Measurements from ENCODE around the gene GPR176. TPM values are rescaled to one million over a fixed set of nuclear protein-coding genes. Genes with fewer than 3 reads are reported as not detected.

The GPR176 gene
- total RNA-seq, 1 donor from 2014 or later: 3.8 TPM

- Mint-ChIP-seq H3K27ac (no peak overlapping the region), H3K4me1 (peaks cover 5% of the 10 kb centered on the region), H3K27me3 (ENCODE audit: low read depth) (no peaks in the 10 kb centered on the region), H3K9me3 (no peaks in the 10 kb centered on the region), H3K4me3 (no peak overlapping the region), H3K36me3 (no peaks in the 10 kb centered on the region)
- DNase-seq (ENCODE audit: low spot score in 2 of 2, unreplicated experiment in 2 of 2): no peak
- no peak for TF ChIP-seq CTCF (IDR thresholded peaks at IDR 0.05; ENCODE audit: unreplicated experiment)
Observed at GRCh38 chr15:39880718-39881387, 39.2 kb downstream of the GPR176 start.

- Mint-ChIP-seq H3K4me1 (peaks cover 5% of the 10 kb centered on the region), H3K4me3 (no peak overlapping the region), H3K9me3 (no peaks in the 10 kb centered on the region), H3K27ac (no peak overlapping the region), H3K36me3 (no peaks in the 10 kb centered on the region), H3K27me3 (ENCODE audit: low read depth) (no peaks in the 10 kb centered on the region)
- no peak for TF ChIP-seq CTCF (IDR thresholded peaks at IDR 0.05; ENCODE audit: unreplicated experiment)
- DNase-seq (ENCODE audit: low spot score in 2 of 2, unreplicated experiment in 2 of 2): no peak
Observed at GRCh38 chr15:39878406-39878785, 41.7 kb downstream of the GPR176 start.

DNA sequence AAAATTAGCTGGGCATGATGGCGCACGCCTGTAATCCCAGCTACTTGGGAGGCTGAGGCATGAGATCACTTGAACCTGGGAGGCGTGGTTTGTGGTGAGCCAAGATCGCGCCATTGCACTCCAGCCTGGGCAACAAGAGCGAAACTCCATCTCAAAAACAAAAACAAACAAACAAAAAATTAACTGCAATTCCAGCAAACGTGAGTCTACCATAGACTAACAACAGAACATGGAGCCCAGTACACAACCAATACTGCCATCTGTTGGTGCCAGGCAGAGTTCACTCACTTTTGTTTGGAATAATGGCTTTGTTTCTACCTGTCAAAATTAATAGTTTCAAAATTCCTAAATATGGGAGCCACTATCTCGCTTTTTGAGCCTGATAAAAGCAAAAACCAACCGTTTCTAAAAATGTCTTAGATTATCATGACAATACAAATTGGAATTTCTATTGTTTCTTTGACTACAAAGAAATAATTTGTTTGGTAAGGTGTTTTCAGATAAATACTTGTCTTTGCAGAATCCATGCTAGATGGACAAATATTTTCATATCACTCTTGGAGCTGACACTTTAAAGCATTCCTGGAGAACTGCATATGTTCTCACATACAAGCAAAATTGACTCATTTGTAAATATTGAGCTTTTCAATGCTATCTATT is 45.0 kb downstream of the GPR176 start:
- Mint-ChIP-seq H3K27me3 (ENCODE audit: low read depth) (no peaks in the 10 kb centered on the region), H3K27ac (no peak overlapping the region), H3K9me3 (no peaks in the 10 kb centered on the region), H3K36me3 (no peaks in the 10 kb centered on the region), H3K4me3 (no peak overlapping the region), H3K4me1 (peaks cover 2% of the 10 kb centered on the region)
- no peak for TF ChIP-seq CTCF (IDR thresholded peaks at IDR 0.05; ENCODE audit: unreplicated experiment)
- no peak for DNase-seq (ENCODE audit: low spot score in 2 of 2, unreplicated experiment in 2 of 2)

DNA sequence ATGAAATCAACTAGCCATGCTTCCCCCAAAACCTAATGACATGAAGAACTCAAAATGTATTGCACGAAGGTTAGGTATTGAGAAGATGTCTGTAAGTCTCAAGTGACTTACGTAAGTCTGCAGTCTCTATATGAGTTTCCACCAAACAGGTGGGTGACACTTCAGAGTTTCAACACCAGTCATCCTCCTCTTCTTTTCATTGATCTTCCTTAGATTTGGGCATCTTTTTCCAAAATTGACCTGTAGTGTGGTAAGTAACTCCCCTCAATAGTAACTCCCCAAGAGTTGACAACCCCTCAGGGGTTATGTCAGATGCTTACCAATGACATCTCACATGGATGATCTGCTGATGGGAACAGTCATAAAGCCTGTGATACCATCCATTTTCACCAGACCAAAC is 46.1 kb downstream of the GPR176 start:
- H3K27me3 Mint-ChIP-seq (ENCODE audit: low read depth): no peaks in the 10 kb centered on the region
- no peaks in the 10 kb centered on the region for H3K36me3 Mint-ChIP-seq
- no peak overlapping the region for H3K27ac Mint-ChIP-seq
- H3K4me3 Mint-ChIP-seq: no peak overlapping the region
- H3K9me3 Mint-ChIP-seq: no peaks in the 10 kb centered on the region
- peaks cover 2% of the 10 kb centered on the region for H3K4me1 Mint-ChIP-seq
- no peak for DNase-seq (ENCODE audit: low spot score in 2 of 2, unreplicated experiment in 2 of 2)
- TF ChIP-seq CTCF (IDR thresholded peaks at IDR 0.05; ENCODE audit: unreplicated experiment): no peak

- TF ChIP-seq CTCF (IDR thresholded peaks at IDR 0.05; ENCODE audit: unreplicated experiment): no peak
- H3K4me1 Mint-ChIP-seq: no peaks in the 10 kb centered on the region
- DNase-seq (ENCODE audit: low spot score in 2 of 2, unreplicated experiment in 2 of 2): no peak
- H3K27me3 Mint-ChIP-seq (ENCODE audit: low read depth): no peaks in the 10 kb centered on the region
- no peak overlapping the region for H3K4me3 Mint-ChIP-seq
- no peaks in the 10 kb centered on the region for H3K9me3 Mint-ChIP-seq
- no peaks in the 10 kb centered on the region for H3K36me3 Mint-ChIP-seq
- no peak overlapping the region for H3K27ac Mint-ChIP-seq
Observed at GRCh38 chr15:39870537-39870936, 49.5 kb downstream of the GPR176 start.

Data from mesothelial cell of epicardium (in vitro differentiated cells).